Measurements from ENCODE around the gene HOXD11.

Gene HOXD11

DNA sequence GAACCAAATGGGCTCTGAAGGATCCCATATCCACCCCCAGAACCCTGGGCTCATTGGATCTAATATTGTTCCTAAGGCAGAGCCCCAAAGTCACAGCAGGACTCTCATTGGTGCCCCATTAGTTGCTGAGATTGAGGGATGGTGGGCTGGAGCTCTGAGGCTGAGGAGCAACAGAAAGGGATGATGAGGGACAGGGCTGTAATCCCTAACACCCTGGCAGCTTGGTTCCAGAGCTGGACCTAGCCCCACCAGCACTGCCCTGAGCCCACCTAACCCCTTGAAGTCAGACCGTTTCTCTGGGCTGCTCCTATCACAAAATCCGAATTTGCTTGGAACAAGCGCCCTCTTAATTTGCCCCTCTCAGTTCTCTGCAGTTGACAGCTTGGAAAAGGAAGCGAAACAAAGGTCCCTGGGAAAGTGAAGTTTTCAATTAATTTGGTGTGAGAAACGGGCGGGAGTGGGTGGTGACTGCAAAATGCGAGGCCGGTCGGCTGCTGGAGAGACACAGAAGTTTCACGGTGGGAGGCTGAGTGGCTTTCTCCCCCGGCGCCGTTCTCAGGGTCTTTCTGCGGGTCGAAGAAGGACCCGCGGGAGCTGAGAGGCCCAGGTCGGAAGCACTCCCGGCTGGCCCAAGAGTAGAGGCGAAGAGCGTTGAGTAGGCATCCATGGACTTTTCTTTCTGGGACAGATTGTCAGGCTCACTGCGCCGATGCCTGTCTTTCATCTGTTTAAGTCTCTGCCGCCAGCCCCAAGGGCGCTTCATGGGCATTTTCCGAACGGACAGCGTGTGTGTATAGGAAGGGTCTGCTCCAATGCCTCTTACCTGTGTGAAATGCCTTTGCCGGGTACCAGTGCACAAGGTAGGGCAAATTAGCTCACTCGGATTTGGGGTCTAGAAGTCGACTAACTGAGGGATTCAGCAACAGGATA, 15.5 kb upstream of the HOXD11 start:
- H3K4me3 ChIP-seq (ENCODE audit: low read length) = no peak overlapping the region
- DNase-seq (ENCODE audit: low read depth, low spot score) = no peak

DNA sequence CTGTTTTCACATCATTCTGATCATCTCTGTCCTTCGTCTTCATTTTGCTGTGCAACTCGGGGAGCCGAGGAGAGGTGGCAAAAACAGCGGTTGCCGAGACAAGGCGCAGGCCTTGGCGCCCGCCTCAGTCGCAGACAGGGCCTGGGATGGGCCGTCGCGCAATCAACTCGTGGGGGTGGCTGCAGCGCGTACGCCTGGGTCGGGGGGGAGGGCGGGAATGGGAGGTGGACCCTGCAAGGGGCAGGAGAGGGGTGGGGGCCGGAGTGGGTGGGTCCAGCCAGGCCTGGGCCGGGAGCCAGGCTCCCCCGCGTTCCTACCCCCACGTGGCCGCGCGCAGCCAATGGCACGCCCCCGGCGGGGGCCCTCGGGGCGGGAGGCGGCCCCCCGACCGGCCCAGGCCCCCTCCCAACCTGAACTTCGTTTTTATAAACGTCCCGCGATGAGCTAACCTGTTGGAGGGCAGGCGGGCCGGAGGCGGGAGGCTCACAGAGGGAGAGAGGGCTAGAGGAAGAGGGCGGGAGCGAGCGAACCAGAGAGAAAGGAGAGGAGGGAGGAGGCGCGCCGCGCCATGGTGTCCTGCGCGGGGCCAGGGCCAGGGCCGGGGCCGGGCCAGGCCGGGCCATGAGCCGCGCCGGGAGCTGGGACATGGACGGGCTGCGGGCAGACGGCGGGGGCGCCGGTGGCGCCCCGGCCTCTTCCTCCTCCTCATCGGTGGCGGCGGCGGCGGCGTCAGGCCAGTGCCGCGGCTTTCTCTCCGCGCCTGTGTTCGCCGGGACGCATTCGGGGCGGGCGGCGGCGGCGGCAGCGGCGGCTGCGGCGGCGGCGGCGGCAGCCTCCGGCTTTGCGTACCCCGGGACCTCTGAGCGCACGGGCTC, 14.6 kb upstream of the HOXD11 start, which contains the start of gene HOXD13:
Gene HOXD13 (plus strand): TSS at position 452 of the 875 bp plus-strand sequence. CDS start 170 bp downstream, at position 622.
- H3K4me3 ChIP-seq (ENCODE audit: low read length) = peak within 1 kb of the TSS; percentile 55
- DNase-seq (ENCODE audit: low read depth, low spot score) = no peak

DNA sequence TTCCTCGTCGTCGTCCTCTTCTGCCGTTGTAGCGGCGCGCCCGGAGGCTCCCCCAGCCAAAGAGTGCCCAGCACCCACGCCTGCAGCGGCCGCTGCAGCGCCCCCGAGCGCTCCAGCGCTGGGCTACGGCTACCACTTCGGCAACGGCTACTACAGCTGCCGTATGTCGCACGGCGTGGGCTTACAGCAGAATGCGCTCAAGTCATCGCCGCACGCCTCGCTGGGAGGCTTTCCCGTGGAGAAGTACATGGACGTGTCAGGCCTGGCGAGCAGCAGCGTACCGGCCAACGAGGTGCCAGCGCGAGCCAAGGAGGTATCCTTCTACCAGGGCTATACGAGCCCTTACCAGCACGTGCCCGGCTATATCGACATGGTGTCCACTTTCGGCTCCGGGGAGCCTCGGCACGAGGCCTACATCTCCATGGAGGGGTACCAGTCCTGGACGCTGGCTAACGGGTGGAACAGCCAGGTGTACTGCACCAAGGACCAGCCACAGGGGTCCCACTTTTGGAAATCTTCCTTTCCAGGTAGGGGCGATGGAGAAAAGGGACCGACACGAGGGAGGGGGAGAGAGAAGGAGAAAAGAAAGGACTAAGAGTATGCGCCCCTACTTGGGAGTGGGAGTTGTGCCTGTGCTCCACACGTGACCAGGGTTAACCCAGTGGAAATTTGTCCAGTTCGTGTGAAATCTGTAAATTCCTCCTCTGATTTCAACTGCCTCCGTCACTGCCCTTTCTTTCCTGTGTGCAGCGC, 13.8 kb upstream of the HOXD11 start:
- peak overlapping the region; percentile 55 for H3K4me3 ChIP-seq (ENCODE audit: low read length)
- DNase-seq (ENCODE audit: low read depth, low spot score) = no peak

DNA sequence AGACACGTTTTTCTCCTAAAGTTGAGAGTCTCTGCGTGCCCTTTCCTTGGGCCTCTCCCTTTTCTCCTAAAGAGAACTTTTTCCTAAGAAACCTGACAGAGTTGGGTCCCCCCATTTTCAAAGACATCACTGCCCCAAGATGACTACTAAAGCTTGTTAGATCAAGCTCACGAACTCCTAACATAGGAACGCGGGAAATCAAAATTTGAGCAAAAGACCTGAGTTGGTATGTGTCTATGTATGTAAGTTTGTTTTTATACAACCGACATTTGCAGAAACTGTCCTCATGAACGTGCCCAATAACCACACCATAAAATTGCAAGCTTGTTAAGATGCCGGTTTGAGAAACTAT, 13.2 kb upstream of the HOXD11 start:
- H3K4me3 ChIP-seq (ENCODE audit: low read length) = no peak overlapping the region
- no peak for DNase-seq (ENCODE audit: low read depth, low spot score)

DNA sequence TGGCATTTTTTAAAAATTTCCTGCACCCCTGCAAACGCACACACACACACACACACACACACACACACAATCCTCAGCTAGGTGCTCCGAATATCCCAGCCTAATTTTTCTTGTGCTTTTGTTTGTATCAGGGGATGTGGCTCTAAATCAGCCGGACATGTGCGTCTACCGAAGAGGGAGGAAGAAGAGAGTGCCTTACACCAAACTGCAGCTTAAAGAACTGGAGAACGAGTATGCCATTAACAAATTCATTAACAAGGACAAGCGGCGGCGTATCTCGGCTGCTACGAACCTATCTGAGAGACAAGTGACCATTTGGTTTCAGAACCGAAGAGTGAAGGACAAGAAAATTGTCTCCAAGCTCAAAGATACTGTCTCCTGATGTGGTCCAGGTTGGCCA, 12.7 kb upstream of the HOXD11 start:
- no peak overlapping the region for H3K4me3 ChIP-seq (ENCODE audit: low read length)
- no peak for DNase-seq (ENCODE audit: low read depth, low spot score)

DNA sequence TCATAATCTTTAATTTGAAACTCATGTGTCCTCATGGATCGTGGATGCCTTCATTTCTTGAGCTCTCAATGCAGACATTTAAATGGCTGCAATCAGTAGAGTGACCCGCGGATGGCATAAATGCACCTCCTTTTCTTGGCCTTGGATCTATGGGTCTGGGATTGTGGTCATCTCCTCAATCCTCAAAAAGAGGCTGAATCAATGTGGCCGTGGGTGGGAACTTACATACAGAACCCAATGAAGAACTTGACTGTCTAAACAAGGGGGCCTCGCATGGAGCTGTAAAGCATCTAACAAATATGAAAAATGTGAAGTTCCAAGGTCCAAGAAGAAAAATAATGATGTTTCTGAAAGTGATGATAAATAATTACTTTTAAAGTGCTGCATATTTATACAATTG, 11.7 kb upstream of the HOXD11 start:
- no peak for DNase-seq (ENCODE audit: low read depth, low spot score)
- H3K4me3 ChIP-seq (ENCODE audit: low read length) = no peak overlapping the region

DNA sequence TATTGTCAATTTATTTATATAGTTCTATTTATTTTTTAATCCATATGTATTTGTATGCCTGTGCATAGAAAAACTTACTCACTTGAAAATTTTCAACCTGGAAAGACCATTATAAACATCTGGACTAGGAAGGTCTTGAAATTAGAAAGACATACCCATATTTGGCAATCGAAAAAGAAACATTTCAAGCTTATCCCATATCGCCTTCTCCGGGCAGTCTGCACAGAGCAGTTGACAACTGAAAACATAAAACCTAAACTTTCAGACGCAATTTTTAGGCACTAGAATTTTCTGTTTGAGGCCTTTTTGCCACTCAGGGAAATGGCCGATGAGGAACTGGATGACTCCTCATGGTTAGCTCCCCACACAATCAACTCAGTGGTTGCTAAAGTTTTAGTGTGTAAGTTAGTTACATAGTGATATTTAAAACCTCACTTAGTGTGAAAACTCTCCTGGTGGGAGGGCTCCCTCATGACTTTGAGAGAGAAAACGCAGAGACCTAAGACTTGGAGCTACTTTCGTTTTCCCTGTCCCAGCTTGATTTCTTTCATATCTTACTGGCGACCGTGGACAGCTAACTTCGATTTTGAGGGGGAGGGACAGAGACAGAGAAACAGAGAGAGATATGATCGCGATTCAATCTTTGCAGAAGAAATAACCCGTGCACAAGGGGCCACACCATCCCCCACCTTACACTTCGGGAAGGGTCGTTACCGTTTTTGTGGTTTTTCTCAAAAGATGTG, 10.7 kb upstream of the HOXD11 start:
- peak; percentile 28 for DNase-seq (ENCODE audit: low read depth, low spot score)
- peak overlapping the region; percentile 62 for H3K4me3 ChIP-seq (ENCODE audit: low read length)

DNA sequence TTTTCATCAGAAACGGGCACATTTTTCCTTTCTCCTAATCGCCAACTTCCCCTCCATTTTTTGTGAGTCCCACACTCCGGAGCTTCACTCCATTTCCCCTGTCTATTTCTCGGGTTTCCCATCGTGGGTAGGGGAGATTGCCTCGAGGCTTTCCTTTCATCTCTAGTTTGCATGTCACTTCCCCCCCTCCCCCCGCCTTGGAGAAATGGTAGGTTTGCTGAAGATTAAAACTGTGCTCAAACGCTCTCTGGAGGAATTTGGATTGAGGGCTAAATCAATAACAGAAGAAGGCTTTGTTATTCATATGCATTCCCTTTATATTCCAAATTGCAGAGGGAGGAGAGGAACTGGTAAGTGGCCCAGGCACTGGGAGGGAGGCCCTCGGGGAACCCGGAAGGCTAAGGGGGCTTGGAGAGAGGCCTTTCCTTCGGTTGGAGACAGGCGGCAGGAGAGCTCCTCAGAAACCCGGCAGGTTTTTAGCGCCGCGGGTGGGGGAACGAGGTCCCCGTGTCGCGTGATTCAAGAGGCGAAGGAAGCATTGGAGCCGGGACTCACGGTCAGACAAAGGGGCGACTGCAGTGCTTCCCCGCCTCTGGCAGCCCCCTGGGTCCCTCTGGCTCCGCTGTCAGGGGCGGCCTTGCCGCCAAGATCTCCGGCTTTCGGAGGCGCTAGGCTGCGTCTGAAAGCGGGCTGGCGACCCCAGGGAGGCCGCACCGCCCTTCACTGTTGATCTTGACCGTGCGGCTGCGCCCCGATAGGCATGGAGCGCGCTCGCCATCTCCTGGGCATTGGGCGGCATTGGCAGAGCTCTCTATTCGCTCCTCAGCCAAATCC, 9.9 kb upstream of the HOXD11 start:
- H3K4me3 ChIP-seq (ENCODE audit: low read length) = peak overlapping the region; percentile 62
- DNase-seq (ENCODE audit: low read depth, low spot score) = peak; percentile 69

DNA sequence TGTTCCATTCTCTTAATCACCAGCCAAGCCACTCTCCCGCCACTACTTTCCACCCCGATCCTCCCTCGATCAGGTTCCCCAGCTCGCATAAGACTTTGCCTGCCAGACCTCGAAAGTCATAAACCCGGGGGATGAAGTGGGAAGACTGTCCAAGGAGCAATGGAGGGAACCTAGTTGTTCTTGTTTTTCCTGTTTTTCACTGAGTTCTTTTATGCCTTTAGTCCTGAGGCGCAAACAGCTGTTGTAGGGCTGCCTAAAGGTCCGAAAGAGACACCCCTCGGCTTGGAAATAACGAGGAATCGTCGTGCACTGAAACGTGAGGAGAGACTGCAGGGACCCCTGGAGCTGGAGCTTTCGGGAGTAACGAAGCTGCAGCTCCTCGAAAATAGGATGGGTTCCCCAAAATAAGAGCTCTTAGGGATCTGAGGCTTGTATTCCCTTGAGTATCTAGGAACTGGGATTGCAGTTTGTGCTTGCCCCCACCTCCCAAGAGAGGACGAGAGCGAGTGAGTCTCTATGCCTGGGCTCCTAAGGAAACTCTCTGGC, 9.2 kb upstream of the HOXD11 start:
- peak overlapping the region; percentile 62 for H3K4me3 ChIP-seq (ENCODE audit: low read length)
- no peak for DNase-seq (ENCODE audit: low read depth, low spot score)

DNA sequence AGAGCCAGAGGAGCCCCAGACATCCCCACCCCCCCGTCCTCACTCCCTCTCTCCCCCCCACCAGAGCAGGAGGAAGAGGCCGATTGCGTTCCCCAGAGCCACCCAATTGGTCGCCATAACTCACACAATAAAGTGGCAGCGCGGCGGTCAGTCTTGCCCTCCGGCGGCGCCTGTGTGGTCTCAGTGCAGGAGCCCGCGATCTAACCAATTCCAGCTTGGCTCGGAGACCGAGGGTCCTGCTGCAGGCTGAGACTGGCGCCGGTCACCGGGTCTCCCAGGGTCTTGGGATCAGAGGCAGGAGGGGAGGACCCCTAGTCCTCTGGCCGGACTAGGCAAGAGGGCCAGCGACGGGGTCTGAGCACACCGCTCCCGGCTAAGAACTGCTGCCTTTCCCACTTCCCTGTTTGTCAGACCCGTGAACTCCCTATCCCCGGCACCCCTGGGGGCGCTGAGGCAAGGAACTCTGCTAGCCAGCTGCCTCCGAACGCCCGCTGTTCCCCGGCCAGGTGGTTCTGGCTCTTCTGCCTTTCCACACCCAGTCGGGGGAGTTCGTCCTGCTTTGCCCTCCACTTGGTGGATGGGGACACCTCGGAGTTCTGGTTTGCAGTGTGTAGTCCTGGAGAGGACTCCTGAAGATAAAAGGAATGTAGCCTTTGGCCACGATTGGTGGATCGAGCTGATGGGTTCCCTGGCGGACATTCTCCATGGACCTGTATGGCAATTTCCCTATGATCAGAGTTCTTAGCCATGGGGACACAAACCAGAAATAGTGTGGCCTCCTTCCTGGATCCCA, 8.5 kb upstream of the HOXD11 start:
- no peak for DNase-seq (ENCODE audit: low read depth, low spot score)
- H3K4me3 ChIP-seq (ENCODE audit: low read length) = no peak overlapping the region

DNA sequence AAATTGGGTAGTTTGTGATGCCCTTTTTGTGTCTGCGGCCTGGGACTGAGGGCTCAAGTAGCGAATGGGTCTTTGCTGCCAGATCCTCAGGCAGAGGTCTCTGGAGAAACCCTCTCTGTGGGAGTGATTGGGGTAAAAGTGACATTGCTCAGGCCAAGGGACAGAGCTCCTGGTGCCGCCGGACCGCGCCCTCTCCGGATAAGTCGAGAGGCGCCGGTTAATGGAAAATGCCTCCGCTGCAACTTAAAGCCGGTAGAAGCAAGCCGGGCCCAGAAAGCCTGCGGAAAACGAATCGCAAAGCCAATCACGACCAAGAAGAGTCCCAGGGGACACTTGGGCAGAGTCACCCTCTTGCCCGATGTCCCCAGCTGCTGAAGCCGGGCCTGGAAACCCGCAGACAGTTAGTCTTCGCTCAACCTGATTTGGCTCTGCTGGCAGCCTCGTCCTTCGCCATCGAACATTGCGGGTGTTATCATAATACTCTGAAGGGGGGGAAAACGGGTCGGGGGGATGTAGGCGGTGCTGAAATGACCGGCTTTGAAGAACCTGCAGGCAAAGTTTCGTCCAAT, 7.8 kb upstream of the HOXD11 start:
- no peak overlapping the region for H3K4me3 ChIP-seq (ENCODE audit: low read length)
- DNase-seq (ENCODE audit: low read depth, low spot score) = no peak

DNA sequence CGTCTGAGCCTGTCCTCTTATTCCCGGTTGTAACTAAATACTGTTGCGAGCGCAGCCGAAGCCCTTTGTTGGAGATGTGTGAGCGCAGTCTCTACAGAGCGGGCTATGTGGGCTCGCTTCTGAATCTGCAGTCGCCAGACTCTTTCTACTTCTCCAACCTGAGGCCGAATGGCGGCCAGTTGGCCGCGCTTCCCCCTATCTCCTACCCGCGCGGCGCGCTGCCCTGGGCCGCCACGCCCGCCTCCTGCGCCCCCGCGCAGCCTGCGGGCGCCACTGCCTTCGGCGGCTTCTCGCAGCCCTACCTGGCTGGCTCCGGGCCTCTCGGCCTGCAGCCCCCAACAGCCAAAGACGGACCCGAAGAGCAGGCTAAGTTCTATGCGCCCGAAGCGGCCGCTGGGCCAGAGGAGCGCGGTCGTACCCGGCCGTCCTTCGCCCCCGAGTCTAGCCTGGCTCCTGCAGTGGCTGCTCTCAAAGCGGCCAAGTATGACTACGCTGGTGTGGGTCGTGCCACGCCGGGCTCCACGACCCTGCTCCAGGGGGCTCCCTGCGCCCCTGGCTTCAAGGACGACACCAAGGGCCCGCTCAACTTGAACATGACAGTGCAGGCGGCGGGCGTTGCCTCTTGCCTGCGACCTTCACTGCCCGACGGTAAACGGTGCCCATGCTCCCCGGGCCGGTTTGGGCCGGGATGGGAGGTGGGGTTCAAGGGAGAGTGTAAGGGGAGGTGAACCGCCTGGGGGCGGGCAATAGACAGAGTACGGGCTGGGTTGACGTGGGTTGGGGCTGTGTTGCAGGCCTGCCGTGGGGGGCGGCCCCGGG, 7.1 kb upstream of the HOXD11 start, which contains the start of gene HOXD12:
Gene HOXD12 (plus strand): TSS at position 68 of the 819 bp plus-strand sequence. CDS start 7 bp downstream, at position 75.
- no peak for DNase-seq (ENCODE audit: low read depth, low spot score)
- no peak within 1 kb of the TSS for H3K4me3 ChIP-seq (ENCODE audit: low read length)

DNA sequence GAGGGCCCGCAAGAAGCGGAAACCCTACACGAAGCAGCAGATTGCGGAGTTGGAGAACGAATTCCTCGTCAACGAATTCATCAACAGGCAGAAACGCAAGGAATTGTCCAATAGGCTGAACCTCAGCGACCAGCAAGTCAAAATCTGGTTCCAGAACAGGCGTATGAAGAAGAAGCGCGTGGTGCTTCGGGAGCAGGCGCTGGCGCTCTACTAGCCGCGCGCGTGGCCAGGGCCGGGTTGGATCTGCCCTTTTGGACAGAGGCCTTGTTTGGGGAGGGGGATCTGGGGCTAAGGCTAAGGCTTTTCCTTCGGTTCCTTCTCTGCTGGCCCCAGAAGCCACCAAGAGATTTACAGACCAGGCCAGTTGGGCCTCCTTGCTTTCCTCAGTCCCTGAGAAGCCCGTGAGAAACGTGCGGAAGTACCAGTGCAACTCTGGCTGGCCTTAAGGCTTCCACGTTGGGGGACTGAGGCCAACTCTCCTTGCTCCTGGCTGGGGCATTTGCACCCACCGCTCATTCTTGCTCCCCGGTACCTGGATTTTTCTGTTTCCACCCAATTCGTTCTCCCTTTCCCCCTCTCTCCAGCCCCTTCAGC, 6.4 kb upstream of the HOXD11 start:
- no peak overlapping the region for H3K4me3 ChIP-seq (ENCODE audit: low read length)
- DNase-seq (ENCODE audit: low read depth, low spot score) = no peak

DNA sequence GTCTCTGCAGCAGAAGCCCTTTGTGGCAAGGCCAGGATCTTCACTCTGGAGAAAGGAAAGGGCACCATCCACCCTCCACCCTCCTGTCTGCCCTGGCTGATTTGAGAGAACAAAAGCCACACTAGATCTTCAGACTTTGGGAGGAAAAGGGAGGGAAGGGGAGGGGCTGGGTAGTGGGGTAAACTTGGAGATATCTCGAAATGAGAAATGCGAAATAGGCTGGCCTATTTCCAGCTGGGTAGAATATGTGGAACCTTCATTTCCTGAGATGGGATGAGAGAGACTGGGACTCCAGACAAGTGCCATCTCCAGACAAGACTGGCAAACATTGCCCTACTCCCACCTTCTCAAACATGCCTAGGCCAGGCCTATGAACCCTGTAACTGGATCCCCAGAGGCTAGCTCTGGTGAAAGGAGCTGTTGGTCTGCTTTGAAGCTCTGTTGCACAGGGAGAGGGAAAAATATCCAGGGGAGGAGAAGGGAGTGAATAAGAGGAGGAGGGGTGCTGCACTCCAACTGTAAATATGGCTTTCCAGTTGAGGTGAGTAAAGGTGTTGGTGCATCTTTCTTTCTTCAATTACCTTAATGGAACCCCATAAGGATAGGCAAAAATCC, 5.8 kb upstream of the HOXD11 start:
- H3K4me3 ChIP-seq (ENCODE audit: low read length) = no peak overlapping the region
- DNase-seq (ENCODE audit: low read depth, low spot score) = no peak

DNA sequence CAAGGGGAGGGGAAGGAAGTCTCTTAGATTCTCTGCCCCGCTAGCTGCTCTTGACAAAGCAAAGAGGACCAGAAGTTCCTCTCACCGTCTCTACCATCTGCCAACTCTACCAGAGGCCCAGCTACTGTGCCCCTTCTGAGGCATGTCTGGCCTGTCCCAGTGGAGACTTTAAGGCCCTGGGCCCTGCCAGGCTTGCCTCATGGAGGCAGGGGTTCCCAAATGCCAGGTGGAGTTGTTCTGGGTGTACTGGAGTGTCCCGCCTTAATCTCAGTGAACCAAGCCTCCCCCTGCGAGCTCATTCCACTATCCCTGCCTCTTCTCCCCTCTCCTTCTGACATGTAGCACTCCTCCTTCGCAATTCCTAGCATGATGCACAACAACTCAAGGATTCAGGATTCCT, 5.2 kb upstream of the HOXD11 start:
- no peak for DNase-seq (ENCODE audit: low read depth, low spot score)
- H3K4me3 ChIP-seq (ENCODE audit: low read length) = no peak overlapping the region
